Head of caudate nucleus (tissue), 42 donors: ENCODE results near the gene RAB27A.

Source experiments
- DNase-seq, 42 donors: peaks; one replicate each; pipeline versions ENCODE4 v3.0.0 to v3.0.0-alpha.2; 2020 to 2021; ENCODE audit warnings: mixed read lengths in 7 of 42
- intact Hi-C: fragments of 100-400 bp; cut with DNase I; formaldehyde crosslinking; loops from one replicate; pipeline ENCODE4 v1.15.0; 2022

RAB27A gene

GRCh38 chr15:55186331-55186730 lies 103.3 kb downstream of the RAB27A start:
- intact Hi-C loops, result no loop called here
- no peak for DNase-seq

GRCh38 chr15:55183679-55184078 lies 105.9 kb downstream of the RAB27A start:
- DNase-seq, result no peak
- intact Hi-C loops, result no loop called here

- no peak for DNase-seq
- intact Hi-C loops, result no loop called here
Measured at GRCh38 chr15:55179141-55179540, 110.5 kb downstream of the RAB27A start.

GRCh38 chr15:55170361-55170760 lies 119.3 kb downstream of the RAB27A start:
- intact Hi-C loops, result no loop called here

GRCh38 chr15:55168350-55168974 lies 121.2 kb downstream of the RAB27A start:
- intact Hi-C loops, result no loop called here
- DNase-seq, result peak; percentile 29 to 84 (median 68)

More at GRCh38 chr15:55170361-55170760, 119.3 kb downstream of the RAB27A start:
- DNase-seq, result no peak

- intact Hi-C loops, result no loop called here
- peak in 1 of 42 donors; percentile 42 for DNase-seq
Measured at GRCh38 chr15:55164284-55164683, 125.3 kb downstream of the RAB27A start.
